OCI-M2 (cell line): Measurements from ENCODE around the gene MEF2D.

ENCODE experiments used
- DNase-seq: peaks from one replicate; lab custom pipeline; 2025; ENCODE audit not compliant: unreplicated experiment; lab: John Stamatoyannopoulos, UW

Gene MEF2D

DNA sequence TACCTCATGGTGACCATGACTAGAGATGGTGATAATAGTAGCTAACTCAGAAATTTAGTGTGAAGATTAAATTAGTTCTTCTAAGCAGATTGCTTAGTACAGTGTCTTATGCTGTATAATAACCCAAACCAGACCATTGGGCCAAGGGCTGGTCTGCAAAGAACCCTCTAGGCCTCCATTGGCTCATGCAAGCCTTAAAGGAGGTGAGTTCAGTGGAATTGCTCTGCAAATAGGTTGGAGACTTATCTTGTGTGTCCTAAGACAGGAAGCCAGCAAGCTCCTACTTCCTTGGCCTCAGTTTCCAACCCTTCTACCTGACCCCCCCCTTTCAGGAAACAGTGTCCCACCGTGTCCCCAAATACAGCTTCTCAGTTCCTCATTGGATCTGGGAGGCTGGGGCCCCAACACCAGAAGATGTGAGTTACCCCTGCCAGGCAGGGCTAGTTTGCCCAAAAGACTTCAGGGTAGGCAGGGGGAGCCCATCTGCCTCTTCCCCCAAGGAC lies 1.9 kb upstream of the MEF2D start:
- DNase-seq = no peak

DNA sequence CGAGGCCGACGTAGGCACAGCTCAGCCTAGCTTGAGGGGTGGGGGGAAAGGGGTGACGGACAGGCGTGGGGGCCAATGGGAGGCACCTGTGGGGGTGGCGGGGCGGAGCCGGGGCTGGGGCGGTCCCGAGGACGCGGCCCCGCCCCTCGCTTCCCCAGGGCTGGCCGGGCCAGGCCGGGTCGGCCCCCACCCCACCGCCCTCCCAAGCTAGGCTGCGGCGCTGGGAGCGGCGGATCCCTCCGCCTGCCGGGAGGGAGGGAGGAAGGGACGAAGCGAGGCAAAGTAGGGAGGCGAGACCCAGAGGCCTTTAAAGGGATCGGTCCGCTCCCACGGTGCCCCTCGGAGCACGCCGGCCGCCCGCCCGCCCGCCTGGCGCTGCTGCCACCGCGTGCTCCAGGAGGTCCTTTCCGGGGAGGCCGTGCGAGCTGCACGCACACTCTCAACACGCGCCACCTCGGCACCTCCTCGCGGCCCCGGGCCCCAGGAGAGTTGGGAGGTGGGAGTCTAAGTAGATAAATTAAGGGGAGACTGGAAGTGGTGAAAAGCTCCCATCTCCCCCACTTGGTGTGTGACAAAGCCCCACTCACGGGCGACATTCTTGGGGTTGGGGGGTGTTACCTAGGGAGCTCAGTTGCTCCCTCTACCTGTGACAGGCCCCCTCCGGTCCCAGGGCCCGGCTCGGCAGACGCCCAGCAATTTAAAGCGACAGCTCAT lies 375 bp upstream of the MEF2D start:
- DNase-seq = peak; percentile 53

DNA sequence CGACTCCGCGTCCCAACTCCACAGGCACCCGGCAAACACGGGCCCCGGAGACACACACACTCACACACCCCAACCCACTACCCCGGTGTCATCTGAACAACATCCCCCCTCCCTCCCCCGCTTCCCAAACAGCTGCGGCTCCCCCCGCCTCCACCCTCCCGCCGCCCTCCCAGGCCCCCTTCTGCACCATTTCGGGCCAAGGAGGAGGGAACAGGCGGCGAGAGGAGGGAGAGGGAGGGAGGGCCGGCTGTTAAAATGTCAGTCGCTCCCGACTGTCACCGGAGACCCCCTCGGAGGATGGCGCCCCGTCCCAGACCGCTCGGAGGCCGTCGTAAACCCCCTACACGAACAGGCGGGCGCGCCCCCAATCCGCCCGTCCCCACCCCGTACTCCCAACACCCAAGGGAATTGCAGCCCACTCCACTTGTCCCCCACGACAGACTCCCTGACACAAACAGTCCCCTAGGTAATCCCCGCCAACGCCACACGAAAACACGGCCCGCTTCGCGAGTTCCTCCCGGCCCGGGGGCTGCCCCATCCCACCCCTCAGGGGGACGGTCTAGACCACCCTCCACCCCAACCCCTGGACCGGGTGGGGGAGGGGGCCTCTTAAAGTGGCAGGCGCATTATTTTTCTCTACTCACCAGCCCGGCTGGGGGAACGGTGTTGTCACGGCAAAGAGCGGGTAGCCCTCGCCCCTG lies 583 bp downstream of the MEF2D start:
- DNase-seq = no peak

DNA sequence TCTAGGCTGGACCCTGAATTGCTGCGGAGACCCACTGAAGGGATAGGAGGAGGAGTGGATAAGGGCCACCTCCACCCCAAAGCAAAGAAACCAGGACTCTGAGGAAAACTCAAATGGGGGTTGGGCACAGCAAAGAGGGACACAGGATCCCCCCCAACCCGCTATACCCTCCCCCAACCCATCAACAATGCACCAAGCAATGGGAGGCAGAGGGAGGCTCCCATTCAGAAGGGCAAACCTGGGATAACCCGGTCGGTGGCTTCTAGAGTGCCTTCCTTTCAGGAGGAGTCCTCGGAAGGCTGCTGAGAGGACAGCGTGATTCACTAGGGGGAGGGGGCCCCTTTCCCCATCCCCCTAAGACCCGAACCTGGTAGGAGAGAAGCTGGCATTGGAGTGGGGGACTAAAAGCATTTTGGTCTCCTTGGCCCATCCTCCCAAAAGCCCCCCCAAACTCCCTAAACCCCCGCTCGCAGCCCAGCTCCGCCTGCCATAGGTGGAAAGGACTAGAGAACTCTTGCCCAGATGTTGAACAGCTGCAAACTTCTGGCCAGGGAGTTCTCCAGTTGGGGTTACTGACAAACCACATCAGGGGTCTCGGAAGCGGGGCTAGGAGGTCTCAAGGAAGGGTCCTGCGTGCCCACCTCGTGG lies 1.3 kb downstream of the MEF2D start:
- no peak for DNase-seq

DNA sequence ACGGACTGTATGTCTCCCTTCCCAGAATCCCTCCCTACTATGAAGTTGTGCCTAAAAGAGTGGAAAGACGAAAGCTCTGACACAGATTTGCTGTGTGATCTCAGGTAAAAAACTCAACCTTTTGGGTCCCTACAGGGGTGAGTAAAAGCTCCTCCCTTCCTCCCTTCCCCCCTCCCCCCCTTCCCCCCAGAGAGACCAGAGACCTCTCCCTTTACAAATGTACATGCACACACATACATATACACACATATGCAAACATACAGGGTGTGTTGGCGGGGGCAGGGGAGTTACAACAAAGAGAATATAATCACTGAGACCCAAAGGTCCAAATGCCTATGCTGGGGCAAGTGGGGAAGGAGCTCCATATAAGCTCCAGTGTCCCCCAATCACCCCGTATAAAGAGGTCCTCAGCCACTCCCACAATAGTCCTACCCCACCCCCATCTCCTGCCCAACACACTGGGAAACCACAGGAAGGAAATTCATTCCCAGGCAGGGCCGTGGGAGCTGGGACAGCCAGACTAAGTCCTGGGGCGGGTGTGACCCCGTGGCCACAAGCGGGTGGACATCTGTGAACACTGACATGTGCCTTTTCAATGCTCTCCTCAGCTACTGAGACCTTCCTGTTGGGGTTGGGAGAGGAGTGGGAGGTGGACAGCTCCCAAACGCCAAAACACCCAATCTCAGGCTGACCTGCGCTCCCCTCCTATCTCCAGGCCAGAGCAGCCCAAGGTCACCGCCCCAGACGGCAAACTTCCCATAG lies 2.0 kb downstream of the MEF2D start:
- DNase-seq = no peak

DNA sequence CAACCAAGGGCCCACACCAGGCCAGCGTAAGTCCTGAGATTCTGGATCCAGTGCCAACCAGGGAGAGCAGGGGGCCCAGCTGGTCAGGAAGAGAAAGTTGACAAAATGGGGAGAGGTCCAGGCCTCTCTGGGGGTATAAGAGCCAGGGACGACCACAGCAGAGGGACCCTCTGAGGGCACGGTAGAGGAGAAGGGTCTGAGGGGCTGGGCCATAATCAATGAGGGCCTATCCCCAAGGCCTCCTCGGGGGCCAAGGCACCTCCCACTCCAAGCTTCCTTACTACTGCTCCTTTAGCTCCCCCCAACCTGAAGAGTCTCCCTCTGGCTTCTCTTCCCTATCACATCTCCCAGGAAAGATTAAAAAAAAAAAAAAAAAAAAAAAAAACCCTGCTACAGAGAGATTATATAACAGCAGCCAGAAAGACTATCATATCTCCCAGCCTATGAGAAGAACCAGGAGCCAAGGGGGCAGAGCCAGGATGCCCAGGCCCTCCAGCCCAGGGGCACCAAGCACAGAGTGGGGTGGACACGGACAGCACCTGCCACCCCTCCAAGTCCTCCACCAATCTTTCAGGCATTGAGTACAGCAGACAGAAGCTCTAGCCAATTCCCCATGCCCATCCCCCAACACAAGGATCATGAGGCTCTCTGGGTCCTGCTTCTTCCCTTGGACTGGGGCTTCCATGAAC lies 2.7 kb downstream of the MEF2D start:
- no peak for DNase-seq

DNA sequence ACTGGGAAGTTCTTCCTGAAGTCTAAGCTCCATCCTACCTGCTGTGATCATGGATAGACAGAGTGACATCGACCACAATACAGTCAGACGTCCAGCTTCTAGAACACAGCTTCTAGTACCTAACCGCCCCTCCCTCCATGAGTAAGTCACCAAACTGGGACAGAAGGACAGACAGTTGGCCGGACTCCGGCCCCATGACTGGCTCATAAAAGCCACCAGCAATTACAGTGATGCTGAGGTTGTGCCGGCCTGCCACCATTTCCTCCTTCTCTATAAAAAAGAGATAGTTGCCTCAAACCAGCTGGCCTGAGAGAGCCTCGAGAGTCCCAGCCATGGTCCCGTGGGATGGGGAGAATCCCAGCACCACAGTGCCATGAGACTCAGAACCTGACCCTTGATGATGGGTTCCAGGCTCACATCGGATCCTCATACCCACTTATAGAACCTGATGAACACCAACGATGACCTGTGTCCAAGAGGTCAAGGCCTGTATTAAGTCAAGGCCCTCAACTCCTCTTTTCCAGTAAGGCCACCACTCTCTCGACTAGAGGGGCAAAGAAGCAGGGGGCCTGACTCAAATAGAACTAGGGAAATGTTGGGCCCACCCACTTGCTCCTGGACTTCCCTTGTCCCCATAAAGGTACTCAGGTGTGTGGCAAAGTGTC lies 3.4 kb downstream of the MEF2D start:
- DNase-seq = no peak

DNA sequence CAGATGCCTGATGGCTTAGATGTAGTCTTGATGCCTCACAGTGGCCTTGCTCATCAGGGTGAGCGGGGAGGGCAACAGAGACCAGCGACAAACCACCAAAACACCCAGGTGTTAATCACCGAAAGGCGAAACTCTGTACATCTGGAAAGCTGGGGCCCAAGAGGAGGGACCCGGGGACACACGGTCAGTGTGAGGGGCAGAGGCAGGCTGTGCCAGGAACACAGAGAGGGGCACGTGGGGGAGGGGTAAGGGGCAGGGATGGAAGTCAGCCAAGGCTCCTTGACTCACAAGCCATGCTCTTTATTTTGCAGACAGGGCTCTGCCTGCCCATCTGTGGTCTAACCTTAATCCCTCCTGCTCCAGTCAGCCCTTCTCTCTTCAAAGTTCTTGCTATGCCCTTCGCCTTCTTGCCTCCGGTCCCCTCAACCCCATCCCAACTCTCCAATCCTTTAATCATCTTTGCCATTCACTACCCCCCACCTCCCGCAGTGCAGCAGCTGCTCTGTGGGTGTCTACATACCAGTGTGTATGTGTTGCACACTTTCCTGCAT lies 4.3 kb downstream of the MEF2D start:
- DNase-seq = no peak

DNA sequence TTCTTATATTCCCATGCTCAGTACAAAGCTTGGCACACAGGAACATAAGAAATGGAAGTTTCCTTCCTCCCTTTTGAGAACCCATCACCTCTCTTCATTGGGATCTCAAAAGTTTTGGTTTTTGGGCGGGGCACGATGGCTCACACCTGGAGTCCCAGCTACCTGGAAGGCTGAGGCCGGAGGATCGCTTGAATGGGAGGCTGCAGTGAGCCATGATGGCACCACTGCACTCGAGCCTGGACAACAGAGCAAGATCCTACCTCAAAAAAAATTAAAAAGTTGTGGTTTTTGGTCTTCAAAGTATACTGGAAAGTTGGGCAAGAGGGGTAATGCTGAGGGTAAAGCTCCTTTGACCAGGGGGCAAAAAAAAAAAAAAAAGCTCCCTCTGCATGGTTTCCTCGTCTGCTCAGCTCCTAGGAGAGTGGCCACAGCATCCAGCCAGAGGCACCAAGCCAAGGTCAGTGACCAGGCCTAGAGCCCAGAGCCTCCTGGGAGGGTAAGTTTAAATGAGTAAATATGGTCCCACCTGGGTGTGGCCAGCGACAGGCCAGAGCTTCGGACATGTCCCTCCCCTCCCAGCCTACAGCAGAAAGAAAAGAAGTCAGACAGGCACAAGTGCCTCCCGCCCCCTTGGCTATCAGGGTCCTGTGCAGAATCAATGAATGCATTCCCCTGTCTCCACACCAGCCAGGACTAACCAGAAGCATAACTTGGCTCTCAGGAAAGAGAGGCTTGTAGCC lies 5.0 kb downstream of the MEF2D start:
- DNase-seq = no peak

DNA sequence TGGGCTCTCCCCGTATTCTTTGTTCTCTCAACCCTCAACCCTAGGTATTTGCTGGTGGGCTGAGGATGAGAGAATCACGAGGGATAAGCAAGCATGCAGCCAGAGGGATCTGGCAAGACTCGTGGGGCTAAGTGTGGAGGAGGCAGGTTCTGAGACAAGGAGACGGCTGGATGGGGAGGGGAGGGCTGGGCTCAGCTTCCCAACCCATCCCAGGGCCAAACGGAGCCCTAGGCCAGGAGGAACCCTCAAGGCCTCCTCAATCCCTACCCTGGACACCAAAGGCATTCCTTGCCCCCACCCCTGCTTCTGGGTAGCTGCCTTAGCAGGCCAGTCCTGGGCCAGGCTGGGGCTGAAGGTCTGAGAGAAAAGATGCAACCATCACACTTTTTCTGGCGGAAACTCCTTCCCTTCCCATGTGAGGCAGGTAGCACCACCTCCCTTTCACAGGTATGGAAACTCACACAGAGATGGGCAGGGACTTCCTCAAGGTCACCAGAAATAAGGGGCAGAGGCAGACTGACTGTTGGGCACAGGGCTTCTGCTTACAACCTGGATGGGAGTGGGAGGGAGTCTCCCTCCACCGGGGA lies 6.2 kb downstream of the MEF2D start:
- DNase-seq = no peak

DNA sequence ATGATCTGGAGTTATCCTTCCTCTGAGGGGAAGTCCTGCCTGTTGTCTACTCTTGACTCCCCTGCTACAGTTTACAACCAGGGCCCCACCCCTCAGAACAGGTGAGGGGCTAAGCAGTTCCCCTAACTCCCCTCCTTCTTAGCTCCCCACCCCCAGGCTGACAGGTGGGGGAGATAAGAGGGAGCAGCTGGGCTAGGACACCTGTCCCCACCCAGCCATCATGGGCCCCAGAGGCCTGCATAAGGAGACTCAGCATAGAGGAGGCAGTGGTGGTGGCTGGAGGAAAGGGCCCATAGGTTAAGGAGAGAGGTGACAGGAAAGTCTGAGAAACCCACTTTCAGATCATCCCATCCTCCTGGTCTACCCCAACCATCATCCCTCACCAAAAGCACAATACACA lies 6.8 kb downstream of the MEF2D start:
- DNase-seq = no peak

DNA sequence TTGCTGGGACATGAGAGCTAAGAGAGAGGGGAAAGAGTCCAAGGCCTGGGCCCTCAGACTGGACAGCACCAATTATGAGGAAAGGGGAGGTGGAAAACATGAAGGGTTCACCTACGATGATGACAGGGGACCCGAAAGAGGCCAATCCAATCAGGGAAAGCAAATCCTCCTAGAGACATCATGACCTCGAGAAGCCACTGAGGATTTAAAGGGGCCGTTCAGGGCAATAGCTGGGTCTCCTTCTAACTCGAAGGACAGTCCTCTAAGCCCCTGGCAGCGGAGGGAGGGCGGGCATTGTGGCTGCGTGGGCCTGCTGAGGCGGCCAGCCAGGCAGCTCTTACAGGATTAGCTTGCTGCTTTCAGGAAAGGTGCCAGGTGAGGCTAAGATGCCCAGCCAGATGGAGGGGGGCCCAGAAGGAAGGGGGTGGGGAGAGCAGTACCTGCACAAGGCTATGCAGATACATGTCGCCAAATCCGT lies 7.4 kb downstream of the MEF2D start:
- no peak for DNase-seq

DNA sequence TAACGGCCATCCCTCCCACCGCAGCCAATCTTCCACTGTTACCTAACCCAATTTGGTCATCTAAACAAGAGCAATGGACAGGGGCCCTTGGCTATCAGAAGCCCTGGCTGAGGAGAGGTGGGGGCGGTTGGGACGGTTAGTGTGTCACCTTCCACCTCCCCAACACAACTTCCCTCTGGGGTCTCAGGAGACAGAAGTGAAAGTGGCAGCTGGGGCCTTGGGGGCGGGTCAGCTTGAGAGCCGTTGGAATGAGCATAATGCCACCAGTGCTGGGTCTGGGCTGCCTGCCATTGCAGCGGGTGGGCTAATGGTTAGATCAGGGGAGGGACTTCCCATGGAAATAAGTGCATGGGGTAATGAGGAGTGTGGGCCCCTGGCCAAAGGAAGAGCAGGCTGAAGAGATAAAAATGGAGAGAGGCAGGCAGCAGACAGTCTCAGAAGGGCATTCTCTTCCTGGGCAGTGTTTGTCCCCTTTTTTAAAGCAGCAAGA lies 7.9 kb downstream of the MEF2D start:
- no peak for DNase-seq

DNA sequence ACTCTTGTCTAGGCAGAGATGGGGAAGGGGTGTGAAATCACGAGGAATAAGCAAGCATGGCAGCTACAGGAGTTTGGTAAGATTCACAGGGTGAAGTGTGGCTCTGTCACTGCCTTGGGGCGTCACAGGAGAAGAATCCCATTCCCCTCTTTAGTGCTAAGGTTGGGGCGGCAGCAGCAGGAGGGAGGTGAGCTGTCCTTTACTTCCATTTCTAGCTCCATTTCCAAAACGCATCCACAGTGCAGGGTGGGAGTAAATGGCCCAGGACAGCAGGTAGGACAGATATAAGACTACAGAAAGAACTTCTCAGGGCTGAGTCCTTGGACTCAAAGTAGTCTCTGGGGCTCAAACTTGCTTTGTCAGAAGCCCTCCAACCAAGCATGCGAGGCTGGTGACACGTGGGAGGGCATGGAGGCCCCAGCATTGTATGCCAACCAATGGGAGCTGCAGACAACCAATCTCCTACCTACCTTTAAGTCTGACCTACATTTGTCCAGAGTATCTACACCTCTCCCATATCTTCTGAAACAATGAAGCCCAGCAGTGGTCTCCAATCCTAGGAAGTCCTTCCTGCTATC lies 8.5 kb downstream of the MEF2D start:
- no peak for DNase-seq

DNA sequence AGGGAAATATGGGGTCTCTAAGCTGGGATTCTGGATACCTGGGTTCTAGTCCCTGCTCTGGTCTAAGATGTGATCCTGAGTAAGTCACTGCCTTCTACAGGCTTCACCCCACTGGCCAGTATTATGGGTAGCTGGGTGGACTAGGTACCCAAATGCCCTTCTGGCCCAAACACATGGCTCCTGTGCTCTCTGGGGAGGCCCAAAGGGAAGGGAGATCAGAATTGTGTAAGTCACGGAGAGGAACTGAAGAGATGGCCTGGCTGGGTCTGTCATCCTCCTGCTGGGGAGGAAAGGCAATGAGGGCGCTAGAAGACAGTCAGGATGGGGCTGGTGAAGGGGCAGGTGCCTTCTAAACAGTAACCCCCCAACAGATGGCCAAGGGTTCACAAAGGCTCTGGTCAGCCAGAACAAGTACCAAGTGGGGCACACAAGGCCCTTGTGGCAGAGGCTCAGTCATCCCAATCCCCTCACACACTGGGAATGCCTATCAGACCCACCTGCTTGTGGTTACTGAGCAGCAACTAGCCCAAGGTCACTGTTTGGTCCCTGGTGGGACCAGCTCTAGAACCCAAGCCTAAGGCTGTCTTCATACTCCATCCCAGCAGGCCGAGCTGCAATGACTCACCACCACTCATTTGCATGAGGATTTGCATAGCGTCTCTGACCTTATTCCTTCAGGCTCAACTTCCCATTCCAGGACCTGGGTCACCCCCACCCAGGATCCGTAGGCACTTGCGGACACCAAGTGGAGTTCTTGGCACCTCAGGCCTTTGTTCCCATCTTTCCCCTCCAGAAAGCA lies 9.2 kb downstream of the MEF2D start:
- no peak for DNase-seq

DNA sequence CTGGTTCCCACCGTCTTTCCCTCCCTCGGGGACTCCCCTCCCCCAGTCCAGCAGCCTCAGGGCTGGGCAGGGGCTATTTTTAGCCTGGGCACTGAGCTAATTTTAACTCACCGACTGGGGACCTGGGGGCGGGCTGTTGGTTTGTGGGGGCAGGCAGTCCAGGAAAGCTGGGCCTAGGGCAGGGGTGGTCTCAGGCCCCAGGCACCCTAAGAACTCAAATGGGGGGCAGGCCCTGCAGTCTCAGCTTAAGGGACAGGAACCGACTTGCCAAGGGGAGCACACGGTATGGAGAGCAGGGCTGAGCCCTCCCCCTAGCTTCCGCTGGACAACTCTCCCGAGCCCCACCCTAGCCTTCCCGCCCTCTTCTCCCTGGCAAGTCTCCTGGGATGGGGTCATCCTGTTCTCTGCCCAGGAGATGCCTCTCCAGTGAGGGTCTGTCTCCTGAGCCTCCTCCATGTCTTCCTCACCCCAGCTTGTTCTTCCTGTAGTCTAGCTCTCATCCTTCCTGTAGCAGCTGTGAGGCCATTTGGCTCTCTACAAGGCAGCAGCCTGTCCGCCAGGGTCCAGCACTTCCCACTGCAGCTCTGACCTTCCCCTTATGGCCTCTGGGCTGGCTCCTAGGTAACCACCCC lies 10.1 kb downstream of the MEF2D start:
- DNase-seq = no peak

DNA sequence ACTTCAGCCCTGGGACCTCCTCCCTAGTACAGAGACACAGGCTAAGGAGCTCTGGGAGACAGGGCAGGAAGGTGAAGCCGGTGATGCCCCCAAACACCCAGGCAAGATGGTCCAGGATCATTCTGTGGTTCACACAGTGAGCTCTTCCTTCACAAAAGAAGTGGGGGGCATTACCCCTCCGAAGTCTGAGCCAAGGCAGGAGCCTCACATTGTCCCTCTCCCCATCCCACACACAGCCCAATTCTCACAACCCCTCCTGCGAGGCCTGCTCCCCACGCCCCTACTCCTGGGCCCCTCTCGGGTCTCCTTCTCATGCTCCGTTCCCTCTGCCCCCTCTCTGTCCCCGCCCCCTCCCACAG lies 10.7 kb downstream of the MEF2D start:
- DNase-seq = no peak
